GM18867 (cell line): ENCODE data around the gene OGFR.

Source experiments
- ATAC-seq: cut with Tn5 transposase; IDR thresholded peaks from one replicate; pipeline ENCODE4 v1.9.1; 2021; ENCODE audit warnings: mild to moderate bottlenecking, moderate library complexity; ENCODE audit not compliant: unreplicated experiment

The OGFR gene

GRCh38 chr20:62799459-62799858 lies 5.2 kb upstream of the OGFR start:
- ATAC-seq = no peak

GRCh38 chr20:62799873-62800272 lies 4.8 kb upstream of the OGFR start:
- ATAC-seq = no peak

- ATAC-seq = no peak
These were observed 4.0 kb upstream of the OGFR start for GRCh38 chr20:62800314-62801259.

- ATAC-seq = no peak
These were observed 3.2 kb upstream of the OGFR start for GRCh38 chr20:62801284-62802010.

- no peak for ATAC-seq
These were observed 2.5 kb upstream of the OGFR start for GRCh38 chr20:62802026-62802712.

- peak; percentile 3 for ATAC-seq
These were observed 511 bp upstream of the OGFR start for GRCh38 chr20:62804021-62804626.

- peak; percentile 23 for ATAC-seq
These were observed 598 bp downstream of the OGFR start for GRCh38 chr20:62805155-62805710.

GRCh38 chr20:62805711-62806382 lies 1.2 kb downstream of the OGFR start:
- ATAC-seq = no peak

GRCh38 chr20:62806383-62807050 lies 1.9 kb downstream of the OGFR start:
- no peak for ATAC-seq

- ATAC-seq = no peak
These were observed 3.0 kb downstream of the OGFR start for GRCh38 chr20:62807444-62808210.

GRCh38 chr20:62808211-62808865 lies 3.7 kb downstream of the OGFR start:
- ATAC-seq = no peak

GRCh38 chr20:62809530-62810428 lies 5.1 kb downstream of the OGFR start:
- ATAC-seq = no peak

- ATAC-seq = no peak
These were observed 6.7 kb downstream of the OGFR start for GRCh38 chr20:62811320-62811719.

GRCh38 chr20:62811720-62812119 lies 7.1 kb downstream of the OGFR start:
- ATAC-seq = no peak

- ATAC-seq = no peak
These were observed 7.7 kb downstream of the OGFR start for GRCh38 chr20:62812181-62812906.

GRCh38 chr20:62812907-62813200 lies 8.2 kb downstream of the OGFR start:
- ATAC-seq = no peak

GRCh38 chr20:62813588-62813987 lies 9.0 kb downstream of the OGFR start:
- no peak for ATAC-seq
